Endometrium (tissue), 2 donors: ENCODE measurements around the gene MTIF3.
"Not testable (repeated sequence)": the region's sequence is repeated elsewhere in the genome, so short reads cannot be mapped to it uniquely, and the experiment has no call there.

Experiments
- FAIRE-seq: peaks from 2 replicates; lab custom pipeline; 2012; peaks lifted over from hg19 to GRCh38; lab: Jason Lieb, UNC
- donor health status: control.
- donor health status: control.

The MTIF3 gene

GRCh38 chr13:27411341-27411740 lies 39.0 kb downstream of the MTIF3 start:
- FAIRE-seq = no peak

GRCh38 chr13:27409013-27409412 lies 41.4 kb downstream of the MTIF3 start:
- FAIRE-seq = no peak

GRCh38 chr13:27408074-27408473 lies 42.3 kb downstream of the MTIF3 start:
- FAIRE-seq = no peak

- no peak for FAIRE-seq
Observed at GRCh38 chr13:27406178-27406939, 44.0 kb downstream of the MTIF3 start.

- FAIRE-seq = no peak
Observed at GRCh38 chr13:27405546-27406134, 44.7 kb downstream of the MTIF3 start.

- FAIRE-seq = no peak
Observed at GRCh38 chr13:27404680-27405079, 45.7 kb downstream of the MTIF3 start.

- FAIRE-seq = no peak
Observed at GRCh38 chr13:27403727-27404385, 46.5 kb downstream of the MTIF3 start.

GRCh38 chr13:27403203-27403678 lies 47.1 kb downstream of the MTIF3 start:
- no peak for FAIRE-seq

GRCh38 chr13:27401210-27401609 lies 49.2 kb downstream of the MTIF3 start:
- FAIRE-seq = no peak

- FAIRE-seq = not testable (repeated sequence)
Observed at GRCh38 chr13:27400405-27400804, 50.0 kb downstream of the MTIF3 start.

GRCh38 chr13:27398360-27398759 lies 52.0 kb downstream of the MTIF3 start:
- no peak for FAIRE-seq

- FAIRE-seq = no peak
Observed at GRCh38 chr13:27396252-27396846, 54.0 kb downstream of the MTIF3 start.

- FAIRE-seq = no peak
Observed at GRCh38 chr13:27395007-27395510, 55.3 kb downstream of the MTIF3 start.

- no peak for FAIRE-seq
Observed at GRCh38 chr13:27393101-27393500, 57.3 kb downstream of the MTIF3 start.

- FAIRE-seq = no peak
Observed at GRCh38 chr13:27391471-27391870, 58.9 kb downstream of the MTIF3 start.

GRCh38 chr13:27389891-27390290 lies 60.5 kb downstream of the MTIF3 start:
- no peak for FAIRE-seq

GRCh38 chr13:27388241-27388640 lies 62.1 kb downstream of the MTIF3 start:
- no peak for FAIRE-seq
